Neural cell (in vitro differentiated cells): ENCODE measurements around the gene SPATA46.

ENCODE experiments used
- EP300 ChIP-seq: fragments of 450-650 bp; conservative IDR thresholded peaks from 2 replicates; pipeline ENCODE4 v1.6.1; 2014; ENCODE audit warnings: antibody characterized with exemption, mild to moderate bottlenecking, moderate library complexity; ENCODE audit not compliant: poor library complexity, severe bottlenecking
- EZH2 ChIP-seq: fragments of 200-600, 300-800 bp; shearing (Covaris generic), sonication (generic); IDR thresholded peaks from 2 replicates; pipeline ENCODE4 v1.6.1; 2014; ENCODE audit warnings: antibody characterized with exemption, low read length, borderline replicate concordance, mild to moderate bottlenecking; ENCODE audit not compliant: insufficient read depth, poor library complexity, severe bottlenecking
- MXI1 ChIP-seq: fragments of 450-650 bp; conservative IDR thresholded peaks from 2 replicates; pipeline ENCODE4 v1.6.1; 2014; ENCODE audit warnings: antibody characterized with exemption, mild to moderate bottlenecking; ENCODE audit not compliant: poor library complexity, severe bottlenecking
- POLR2AphosphoS5 ChIP-seq: IDR thresholded peaks from 2 replicates; pipeline ENCODE4 v1.6.1; 2012
- RAD21 ChIP-seq: fragments of 450-650 bp; conservative IDR thresholded peaks from 2 replicates; pipeline ENCODE4 v1.6.1; 2014; ENCODE audit warnings: antibody characterized with exemption, mild to moderate bottlenecking, moderate library complexity
- TAF1 ChIP-seq: IDR thresholded peaks from 2 replicates; pipeline ENCODE4 v1.6.1; 2012; ENCODE audit warnings: low read depth
- TF ChIP-seq, protein P1 (sequence below): fragments of 450-650 bp; IDR thresholded peaks from 2 replicates; pipeline ENCODE4 v1.5.1; 2014; ENCODE audit warnings: antibody characterized with exemption, mild to moderate bottlenecking, moderate library complexity; ENCODE audit not compliant: poor library complexity, severe bottlenecking

DNA sequence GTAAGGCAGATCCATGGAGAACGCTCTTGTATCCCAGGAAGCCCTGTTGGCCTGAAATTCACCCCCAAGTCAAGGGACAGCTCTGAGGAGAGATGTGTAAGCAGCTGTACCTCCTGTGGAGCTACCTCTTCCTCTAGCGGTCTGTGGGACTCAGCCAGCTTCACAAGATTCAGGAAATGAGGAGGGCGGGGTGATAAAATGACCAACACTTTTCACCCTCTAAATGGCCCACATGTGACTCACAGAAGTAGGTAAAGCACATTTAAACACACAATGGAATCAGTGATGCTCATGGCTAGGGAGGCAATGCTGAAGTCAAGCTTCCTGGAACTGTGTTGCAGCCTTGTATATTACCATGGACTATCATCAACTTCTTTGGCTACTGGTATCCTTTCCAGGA, 35.3 kb upstream of the SPATA46 start, which contains the start of gene SH2D1B:
- TF ChIP-seq, protein P1, sequence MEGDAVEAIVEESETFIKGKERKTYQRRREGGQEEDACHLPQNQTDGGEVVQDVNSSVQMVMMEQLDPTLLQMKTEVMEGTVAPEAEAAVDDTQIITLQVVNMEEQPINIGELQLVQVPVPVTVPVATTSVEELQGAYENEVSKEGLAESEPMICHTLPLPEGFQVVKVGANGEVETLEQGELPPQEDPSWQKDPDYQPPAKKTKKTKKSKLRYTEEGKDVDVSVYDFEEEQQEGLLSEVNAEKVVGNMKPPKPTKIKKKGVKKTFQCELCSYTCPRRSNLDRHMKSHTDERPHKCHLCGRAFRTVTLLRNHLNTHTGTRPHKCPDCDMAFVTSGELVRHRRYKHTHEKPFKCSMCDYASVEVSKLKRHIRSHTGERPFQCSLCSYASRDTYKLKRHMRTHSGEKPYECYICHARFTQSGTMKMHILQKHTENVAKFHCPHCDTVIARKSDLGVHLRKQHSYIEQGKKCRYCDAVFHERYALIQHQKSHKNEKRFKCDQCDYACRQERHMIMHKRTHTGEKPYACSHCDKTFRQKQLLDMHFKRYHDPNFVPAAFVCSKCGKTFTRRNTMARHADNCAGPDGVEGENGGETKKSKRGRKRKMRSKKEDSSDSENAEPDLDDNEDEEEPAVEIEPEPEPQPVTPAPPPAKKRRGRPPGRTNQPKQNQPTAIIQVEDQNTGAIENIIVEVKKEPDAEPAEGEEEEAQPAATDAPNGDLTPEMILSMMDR: no peak
- TF ChIP-seq EP300 (no peak), RAD21 (no peak), EZH2 (no peak), MXI1 (no peak), POLR2AphosphoS5 (no peak), TAF1 (no peak)
